GM11168 (cell line): ENCODE results near the gene RAC3.

Experiments
- in situ Hi-C: fragments of 300-500 bp; cut with MboI; formaldehyde crosslinking; loops from one replicate; pipeline ENCODE4 v1.12.0; 2022; ENCODE audit warnings: low sequenced_read_pairs; ENCODE audit not compliant: unreplicated experiment

The RAC3 gene

DNA sequence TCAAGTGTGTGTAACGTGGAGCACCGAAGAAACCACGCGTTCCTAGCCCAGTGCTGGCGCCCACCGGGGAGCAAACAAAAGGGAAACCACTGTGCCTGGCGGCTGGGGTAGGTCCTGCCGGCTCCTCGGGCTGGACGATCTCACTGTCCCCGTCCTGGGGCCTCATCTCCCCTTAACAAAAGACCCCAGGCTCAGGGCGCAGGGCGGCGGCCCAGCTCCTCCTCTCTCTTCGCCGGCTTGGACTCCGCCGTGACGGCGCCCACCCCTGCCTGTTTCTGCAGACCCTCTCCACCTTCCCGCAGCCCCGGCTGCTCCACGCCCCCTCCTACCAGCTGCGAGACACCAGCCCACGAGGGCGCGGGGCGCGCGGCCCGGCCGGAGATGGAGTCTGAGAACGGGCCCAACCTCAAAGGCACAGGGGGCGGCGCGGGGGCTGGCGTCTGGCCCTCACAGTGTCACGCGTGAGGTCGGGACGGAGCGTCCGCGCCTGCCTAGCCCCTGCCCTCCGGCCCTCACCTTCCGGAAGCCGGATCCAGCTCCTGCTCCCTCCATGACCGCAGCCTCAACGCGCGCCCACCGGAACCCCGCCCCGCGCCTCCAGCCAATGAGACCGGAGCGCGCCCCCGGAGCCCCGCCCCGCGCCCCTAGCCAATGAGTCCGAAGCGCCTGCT is 9.0 kb upstream of the RAC3 start, which contains the start of gene CENPX:
CENPX (minus strand) TSS at position 569 of the 671 bp plus-strand sequence; CDS start at position 552, 17 bp downstream.
- in situ Hi-C loops: no loop called here

DNA sequence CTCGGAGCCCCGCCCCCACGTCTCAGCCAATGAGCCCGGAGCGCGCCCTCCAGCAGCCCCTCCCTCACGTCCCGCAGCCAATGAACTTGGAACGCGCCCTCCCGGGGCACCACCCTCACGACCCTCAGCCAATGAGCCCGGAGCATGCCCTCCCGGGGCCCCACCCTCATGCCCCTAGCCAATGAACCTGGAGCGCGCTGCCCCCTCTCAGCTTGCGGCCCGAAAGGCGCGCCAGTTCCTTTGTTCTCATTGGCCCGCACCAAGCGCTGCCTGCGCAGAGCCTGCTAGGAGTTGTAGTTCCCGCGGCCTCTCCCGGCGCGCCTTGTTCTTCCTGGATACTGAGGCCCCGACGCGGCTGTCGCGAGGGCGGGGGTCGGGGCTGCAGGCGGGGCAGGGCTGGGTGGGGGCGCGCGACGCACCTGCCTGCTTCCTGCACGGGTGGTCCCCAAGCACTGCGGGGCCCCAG is 8.5 kb upstream of the RAC3 start, which contains the start of gene LRRC45:
LRRC45 (plus strand) TSS at position 325 of the 466 bp plus-strand sequence. CDS start 339 bp downstream, outside the sequence.
- in situ Hi-C loops: no loop called here

DNA sequence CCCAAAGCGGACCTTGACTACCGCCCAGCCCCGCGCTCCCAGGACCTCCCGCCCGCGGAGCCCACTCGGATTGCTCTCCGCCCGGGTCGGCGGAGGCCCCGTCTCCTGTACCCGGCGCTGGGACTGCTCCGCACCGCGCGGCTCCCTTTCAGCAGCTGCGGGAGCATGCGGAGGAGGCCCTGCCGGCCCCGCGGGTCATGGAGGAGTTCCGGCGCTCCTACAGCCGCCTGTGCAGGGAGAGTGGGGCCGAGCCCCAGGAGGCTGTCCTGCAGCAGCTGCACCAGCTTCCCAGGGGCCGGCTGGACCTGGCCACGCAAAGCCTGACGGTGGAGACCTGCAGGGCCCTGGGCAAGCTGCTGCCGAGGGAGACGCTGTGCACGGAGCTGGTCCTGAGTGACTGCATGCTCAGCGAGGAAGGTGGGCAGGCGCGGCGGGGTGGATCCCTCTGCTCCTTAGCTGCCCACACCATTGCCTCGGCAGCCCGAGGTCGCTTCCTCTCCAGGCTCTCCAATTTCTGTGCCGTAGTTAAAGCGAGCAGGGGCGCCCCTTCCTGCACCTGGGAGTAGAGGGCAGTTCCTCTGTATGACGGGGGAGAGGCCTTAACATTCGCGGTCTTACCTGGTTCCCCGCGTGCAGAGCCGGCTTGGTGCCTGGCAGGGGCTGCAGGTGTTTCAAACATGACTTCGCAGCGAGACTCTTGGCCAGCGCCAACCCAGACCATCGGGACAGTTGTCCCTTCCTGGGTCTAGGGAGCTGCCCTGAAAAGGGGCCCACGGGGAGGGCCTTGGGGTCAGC is 7.8 kb upstream of the RAC3 start:
- in situ Hi-C loops: no loop called here

DNA sequence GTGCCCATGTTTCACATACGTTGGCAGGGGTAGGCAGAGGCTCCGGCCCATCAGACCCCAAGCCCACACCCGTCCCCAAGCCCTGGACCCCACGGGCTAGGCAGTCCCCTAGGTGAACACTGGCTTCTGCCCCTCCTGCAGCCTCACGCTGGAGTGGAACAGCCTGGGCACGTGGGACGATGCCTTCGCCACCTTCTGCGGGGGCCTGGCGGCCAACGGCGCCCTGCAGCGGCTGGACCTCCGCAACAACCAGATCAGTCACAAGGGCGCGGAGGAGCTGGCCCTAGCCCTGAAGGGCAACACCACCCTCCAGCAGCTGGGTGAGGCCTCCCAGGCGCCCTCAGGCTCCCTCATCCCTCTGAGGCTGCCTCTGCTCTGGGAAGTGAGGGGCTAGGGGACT is 6.6 kb upstream of the RAC3 start:
- in situ Hi-C loops: no loop called here

DNA sequence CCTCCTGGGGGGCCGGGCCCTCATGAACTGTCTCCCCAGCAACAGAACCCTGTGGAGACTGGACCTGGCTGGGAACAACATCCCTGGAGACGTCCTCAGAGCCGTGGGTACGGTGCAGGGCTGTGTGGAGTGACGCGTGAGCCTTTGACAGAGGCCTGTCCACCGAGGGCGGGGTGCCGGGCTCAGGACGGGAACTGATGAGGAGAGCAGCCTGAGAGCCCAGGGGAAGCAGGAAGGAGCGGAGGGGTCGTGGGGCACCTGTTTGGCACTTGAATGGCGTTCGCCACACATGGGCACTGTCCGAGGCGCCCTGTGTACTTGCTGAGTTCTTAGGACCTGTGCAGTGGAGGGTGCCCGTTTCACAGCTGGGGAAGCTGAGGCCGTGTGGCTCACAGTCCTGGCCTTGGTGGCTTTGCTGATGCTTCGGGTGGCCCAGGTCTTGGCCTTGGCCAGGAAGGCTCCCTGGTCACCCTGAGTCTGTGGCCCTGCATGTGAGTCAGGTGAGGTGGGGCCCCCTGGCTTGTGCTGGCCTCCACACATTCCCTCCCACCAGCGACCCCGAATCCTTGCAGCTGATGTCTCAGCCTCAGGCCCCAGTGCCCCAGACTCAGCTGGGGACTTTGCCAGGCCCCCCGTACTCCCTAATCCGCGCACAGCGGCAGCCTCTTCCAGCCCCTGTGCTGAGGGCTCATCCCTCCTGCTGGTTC is 5.9 kb upstream of the RAC3 start:
- in situ Hi-C loops: no loop called here

DNA sequence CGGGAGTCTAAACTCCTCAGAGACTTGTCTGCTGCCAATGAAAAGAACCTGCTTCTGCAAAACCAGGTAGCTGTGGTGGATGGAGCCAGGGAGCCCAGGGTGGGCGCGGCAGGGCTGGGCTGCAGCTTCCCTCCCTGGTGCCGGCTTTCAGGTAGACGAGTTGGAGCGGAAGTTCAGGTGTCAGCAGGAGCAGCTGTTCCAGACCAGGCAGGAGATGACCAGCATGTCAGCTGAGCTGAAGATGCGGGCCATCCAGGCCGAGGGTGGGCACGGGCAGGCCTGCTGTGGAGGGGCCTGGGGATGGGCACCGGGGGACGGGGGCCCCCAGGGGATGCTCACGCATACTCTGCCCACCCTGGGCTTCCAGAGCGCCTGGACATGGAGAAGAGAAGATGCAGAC is 3.2 kb upstream of the RAC3 start:
- in situ Hi-C loops: no loop called here

DNA sequence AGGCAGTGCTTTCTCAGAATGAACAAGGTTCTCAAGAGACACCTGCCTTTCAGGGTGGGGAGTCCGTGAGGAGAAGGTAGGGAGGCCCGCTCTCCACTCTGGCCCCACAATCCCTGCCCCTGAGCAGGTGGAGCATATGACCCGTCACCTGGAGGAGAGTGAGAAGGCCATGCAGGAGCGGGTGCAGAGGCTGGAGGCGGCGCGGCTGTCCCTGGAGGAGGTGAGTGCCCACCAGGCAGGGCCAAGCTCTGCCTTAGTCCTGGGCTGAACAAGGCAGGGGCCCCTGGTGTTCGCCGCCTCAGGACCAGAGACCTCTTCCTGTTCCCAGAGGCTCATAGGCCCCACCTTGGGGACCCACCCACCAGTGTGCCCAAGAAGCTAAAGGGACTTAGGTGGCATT is 2.5 kb upstream of the RAC3 start:
- in situ Hi-C loops: no loop called here

DNA sequence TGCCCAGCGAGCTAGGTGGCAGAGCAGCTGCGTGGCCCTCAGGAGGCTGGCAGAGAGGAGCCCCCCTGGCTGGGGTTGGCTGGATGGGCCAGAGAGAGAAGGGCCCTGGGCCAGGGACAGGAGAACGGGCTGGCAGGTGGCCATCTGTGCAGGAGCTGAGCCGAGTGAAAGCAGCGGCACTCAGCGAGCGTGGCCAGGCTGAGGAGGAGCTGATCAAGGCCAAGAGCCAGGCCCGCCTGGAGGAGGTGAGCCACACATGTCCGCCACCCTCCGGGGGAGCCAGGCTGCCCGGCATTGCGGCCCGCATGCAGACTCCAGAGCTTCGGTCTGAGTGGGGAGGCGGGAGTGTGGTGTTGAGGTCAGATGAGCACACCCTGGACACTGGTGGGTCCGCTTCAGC is 2.1 kb upstream of the RAC3 start:
- in situ Hi-C loops: no loop called here

DNA sequence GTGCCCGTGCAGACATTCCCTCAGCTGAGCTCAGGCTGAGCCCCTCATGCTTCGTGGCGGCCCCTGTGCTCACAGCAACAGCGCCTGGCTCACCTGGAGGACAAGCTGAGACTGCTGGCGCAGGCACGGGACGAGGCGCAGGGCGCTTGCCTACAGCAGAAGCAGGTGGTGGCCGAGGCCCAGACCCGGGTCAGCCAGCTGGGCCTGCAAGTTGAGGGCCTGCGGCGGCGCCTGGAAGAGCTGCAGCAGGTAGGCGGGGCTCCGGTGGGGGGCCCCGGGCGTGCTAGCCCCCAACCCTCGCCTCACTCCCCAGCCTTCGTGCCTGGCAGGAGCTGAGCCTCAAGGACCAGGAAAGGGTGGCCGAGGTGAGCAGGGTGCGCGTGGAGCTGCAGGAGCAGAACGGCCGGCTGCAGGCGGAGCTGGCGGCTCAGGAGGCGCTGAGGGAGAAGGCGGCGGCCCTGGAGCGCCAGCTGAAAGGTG is 1.4 kb upstream of the RAC3 start:
- in situ Hi-C loops: no loop called here

DNA sequence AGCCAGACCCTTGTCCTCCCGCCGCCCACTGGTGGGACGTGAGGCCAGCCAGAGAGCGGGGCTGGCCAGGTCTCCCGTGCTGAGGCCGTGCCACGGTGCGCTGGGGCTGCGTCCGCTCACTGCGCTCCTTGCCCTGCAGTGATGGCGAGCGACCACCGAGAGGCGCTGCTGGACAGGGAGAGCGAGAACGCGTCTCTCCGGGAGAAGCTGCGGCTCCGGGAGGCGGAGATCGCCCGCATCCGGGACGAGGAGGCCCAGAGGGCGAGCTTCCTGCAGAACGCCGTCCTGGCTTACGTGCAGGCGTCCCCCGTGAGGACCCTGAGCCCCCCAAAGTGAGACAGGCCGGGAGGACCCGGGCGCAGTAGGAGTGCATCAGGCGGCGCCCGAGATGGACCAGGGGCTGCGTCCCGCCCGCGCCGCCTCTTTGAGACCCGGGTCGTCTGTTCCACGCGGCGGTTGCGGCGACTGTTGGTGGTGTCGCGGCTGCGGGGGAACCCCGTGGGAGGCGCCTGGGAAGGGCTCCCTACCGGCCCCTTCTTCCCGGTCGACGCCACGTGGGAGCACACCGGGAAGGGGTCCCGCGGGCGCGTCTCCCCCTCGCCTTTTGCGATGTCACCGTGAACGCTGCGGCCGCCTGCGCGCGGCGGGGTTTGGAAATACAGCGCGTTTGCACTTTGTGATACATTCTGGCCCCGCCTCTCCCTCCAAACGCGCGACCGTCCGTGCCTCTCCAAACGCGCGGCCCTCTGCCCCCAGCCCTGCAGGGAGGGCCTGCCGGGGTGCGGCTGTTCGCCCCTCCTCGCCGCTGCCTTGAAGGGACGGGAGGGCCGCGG is 792 bp upstream of the RAC3 start:
- in situ Hi-C loops: no loop called here

DNA sequence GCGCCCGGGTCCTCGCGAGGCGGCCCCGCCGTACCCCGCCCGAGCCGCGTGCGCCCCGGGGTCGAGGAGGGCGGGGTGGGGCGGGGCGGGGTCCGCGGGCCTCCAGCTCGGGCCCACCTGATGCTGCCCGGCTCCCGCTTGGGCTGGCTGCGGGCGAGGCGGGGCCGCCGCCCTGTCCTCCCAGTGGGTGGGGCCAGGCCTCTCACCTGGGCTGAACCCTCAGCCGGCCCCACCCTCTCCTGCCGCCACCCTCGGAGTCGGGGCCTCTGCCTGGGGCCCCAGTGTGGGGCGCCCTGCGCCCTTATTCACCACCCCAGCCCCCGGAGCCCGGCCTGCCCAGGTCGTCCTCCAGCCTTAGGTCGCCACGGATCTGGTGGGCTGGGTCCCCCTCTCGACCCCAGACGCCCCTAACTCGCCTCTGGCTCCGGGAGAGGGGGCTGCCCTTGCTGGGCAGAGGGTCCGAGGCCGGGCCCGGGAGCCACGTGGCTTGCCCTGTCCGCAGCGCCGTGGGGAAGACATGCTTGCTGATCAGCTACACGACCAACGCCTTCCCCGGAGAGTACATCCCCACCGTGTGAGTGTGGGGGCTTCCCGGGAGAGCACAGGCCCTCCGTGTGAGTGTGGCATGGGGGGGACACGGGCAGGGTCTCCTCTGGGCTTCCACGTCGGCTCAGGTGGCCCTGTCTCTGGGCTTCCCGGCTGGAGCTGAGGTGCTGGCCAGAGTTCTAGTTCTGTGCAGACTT is 578 bp downstream of the RAC3 start:
- in situ Hi-C loops: no loop called here

DNA sequence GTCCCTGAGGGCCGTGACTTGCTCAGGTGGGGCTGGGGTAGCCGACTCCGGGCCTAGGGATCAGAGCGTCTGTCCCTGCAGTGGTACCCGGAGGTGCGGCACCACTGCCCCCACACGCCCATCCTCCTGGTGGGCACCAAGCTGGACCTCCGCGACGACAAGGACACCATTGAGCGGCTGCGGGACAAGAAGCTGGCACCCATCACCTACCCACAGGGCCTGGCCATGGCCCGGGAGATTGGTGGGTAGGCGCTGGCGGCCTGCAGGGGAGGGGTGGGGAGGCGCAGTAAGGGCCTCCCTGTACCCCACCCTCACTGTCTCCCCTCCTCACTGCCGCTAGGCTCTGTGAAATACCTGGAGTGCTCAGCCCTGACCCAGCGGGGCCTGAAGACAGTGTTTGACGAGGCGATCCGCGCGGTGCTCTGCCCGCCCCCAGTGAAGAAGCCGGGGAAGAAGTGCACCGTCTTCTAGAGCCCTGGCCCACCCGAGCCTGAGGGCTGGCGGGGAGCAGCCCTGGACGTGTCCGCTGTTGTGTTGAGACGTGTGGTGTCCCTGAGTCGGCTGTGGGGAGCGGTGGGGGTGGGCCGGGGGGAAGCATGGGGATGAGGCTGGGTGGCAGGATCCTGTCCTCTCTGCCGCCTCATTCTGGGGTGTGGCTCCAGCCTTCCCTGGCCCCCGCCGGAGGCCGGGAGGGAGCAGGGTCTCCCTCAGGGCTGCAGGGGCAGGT is 2.0 kb downstream of the RAC3 start:
- in situ Hi-C loops: no loop called here

DNA sequence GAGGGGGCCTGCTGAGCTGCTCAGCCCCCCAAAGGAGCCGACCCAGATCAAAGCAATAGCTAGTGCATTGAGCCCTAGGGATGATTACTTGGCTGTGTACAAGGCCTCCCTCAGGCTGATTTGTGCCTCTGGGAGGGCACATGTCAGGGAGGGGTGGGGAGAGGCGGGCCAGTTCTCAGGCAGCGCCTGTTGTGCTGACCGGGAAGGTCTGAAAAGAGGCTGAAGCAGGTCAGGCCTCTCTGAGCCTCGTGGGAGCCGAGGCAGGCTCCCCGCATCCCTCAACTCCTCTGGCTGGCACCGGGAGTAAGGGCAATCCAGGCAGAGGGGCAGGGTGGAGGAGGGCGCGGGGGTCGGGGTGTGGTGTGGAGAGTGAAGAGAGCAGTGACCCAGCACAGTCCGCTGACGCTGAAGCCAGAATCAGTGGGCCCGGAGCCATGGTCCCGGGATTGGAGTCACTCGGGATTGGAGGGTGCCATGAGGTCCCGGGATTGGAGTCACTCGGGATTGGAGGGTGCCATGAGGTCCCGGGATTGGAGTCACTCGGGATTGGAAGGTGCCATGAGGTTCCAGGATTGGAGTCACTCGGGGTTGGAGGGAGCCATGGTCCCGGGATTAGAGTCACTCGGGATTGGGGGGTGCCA is 3.0 kb downstream of the RAC3 start:
- in situ Hi-C loops: no loop called here

DNA sequence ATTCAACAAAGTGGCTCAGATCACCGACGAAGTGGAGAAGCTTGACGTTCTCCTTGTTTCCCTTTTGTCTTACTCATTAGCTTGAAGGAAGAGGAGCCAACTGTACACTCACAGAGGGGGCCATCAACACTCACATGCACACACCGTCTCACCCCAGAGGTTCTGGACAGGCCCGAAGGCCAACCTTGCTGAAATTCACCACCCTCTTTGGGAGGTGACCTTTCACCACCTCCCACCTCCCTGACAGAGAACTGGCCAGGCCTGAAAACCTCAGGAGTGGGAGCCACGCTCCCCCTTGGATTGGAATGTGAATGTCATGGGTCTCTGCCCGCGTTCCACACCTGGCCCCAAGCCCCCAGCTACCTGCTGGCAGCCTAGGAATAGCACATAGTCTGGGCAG is 4.0 kb downstream of the RAC3 start:
- in situ Hi-C loops: no loop called here

DNA sequence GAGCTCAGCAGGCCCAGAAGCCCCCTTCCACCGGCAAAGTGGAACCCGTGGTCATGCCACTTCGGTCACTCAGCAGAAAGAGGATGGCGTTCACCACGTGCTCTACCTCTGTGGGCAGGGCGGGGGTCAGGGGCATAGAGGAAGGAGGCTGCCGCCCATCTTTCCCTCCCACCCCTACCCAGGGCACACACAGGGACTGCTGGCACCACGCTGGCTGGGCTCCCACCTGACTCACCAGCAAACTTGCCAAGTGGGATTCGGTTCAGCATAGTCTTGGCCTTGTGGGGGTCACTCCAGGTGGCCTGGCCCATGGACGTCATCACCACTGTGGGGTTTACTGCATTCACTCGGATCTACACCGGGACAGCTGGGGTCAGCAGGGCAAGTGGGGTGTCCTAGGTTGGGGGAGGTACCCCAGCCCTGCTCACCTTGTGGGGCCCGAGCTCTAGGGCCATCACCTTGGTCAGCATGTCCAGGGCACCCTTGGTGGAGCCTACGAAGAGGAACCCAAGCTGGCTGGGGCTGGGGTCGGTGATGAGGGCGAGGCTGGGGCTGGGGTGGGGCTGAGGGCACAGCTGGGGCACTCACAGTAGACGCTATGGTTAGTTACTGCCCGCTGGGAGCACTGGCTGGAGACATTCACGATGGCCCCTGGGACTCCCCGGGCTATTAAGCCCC is 4.6 kb downstream of the RAC3 start:
- in situ Hi-C loops: no loop called here

DNA sequence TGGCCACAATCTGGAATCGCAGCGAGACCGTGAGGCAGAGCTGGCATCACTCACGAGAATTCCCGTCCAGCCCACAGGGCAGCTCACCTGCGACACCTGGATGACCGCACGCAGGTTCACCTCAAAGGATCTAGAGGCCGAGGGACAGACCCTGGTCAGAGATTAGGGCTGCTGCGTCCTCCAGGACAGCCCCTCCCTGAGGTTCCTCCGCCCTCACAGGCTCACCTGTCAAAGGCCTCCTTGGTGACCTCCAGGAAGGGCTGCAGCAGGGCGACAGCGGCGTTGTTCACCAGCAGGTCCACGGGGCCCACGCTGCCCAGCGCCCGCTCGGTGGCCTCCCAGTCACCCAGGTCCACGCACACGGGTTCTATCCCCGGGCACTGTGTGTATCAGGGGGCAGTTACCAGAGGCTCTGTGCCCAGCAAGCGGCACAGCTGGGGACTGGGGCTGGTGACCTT is 5.2 kb downstream of the RAC3 start:
- in situ Hi-C loops: no loop called here

DNA sequence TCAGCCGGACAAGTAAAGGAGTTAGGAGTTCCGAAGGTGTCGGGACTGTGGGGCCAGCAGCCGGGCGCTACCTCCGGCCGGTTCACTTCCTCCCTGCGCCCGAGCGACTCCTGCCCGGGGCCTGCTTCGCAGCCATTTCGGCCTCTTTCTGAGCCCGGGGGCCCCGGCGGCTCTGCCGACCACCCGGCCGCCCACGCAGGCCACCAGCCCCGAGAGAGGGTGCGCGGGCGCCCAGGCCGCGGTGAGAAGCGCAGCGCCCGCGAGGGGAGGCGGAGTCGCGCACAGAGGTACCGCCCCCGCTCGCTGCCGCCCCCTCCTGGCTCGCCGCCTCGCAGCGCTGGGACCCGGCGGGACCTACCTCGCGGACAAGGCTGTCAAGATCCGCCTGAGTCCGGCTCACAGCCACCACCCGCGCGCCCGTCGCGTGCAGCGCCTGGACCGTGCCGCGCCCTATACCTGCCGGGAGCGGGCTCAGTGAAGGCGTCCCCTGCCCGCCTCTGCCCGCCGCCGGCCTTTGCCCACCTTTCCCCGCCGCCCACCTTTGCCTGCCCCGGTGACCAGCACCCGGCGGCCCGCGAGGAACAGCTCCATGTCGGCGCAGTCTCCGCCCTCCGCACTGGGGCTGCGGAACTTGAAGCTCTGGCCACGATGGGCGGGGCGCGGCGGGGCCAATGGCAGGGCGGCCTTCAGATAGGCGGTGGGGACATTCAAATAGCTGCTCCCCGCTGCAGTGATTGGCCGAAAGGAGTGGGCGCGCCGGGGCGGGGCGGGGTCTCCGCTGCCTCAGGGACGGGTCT is 5.8 kb downstream of the RAC3 start, which contains the start of gene DCXR:
DCXR (minus strand) TSS at position 606 of the 797 bp plus-strand sequence; CDS start at position 591, 15 bp downstream.
- in situ Hi-C loops: no loop called here
